GM12872 (cell line): ENCODE measurements around the gene KRT76.

Source experiments
- CTCF ChIP-seq: IDR thresholded peaks from 3 replicates; pipeline ENCODE4 v1.5.1; 2011; ENCODE audit warnings: low read depth, mild to moderate bottlenecking, low read length, moderate library complexity; ENCODE audit not compliant: insufficient read depth

KRT76 gene

GRCh38 chr12:52741375-52742195, 35.6 kb downstream of the KRT76 start:
- no peak for TF ChIP-seq CTCF

- no peak for TF ChIP-seq CTCF
These were observed 36.6 kb downstream of the KRT76 start for GRCh38 chr12:52740584-52740983.

GRCh38 chr12:52739963-52740362, 37.2 kb downstream of the KRT76 start:
- no peak for TF ChIP-seq CTCF

GRCh38 chr12:52735816-52736632, 41.1 kb downstream of the KRT76 start:
- no peak for TF ChIP-seq CTCF

- no peak for TF ChIP-seq CTCF
These were observed 42.0 kb downstream of the KRT76 start for GRCh38 chr12:52735106-52735505.

- no peak for TF ChIP-seq CTCF
These were observed 46.4 kb downstream of the KRT76 start for GRCh38 chr12:52730793-52731192.

GRCh38 chr12:52730383-52730782, 46.8 kb downstream of the KRT76 start:
- TF ChIP-seq CTCF, result no peak
